ENCODE results near the gene NPTX1.

Gene NPTX1

DNA sequence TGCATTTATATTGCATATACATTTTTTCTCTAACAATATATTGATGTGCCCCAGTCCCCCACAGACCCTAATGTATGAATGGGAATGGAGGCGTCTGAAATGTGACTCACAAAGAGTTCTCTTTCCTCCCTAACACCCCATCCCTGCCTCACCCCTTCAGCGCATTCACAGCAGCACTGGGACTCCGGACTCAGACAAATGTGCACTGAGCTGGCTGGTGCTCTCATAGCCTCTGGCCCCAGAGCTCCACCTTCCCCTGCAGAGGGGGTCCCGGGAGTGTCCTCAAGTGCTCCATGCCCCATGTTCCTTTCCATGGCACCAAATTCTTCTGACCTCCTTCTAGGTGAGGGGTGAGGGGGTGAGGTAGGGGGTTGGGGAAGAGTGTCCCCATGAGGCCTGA, 20.6 kb downstream of the NPTX1 start:
- DNase-seq (ENCODE audit: low read depth): no peak
- TF ChIP-seq, protein P1, sequence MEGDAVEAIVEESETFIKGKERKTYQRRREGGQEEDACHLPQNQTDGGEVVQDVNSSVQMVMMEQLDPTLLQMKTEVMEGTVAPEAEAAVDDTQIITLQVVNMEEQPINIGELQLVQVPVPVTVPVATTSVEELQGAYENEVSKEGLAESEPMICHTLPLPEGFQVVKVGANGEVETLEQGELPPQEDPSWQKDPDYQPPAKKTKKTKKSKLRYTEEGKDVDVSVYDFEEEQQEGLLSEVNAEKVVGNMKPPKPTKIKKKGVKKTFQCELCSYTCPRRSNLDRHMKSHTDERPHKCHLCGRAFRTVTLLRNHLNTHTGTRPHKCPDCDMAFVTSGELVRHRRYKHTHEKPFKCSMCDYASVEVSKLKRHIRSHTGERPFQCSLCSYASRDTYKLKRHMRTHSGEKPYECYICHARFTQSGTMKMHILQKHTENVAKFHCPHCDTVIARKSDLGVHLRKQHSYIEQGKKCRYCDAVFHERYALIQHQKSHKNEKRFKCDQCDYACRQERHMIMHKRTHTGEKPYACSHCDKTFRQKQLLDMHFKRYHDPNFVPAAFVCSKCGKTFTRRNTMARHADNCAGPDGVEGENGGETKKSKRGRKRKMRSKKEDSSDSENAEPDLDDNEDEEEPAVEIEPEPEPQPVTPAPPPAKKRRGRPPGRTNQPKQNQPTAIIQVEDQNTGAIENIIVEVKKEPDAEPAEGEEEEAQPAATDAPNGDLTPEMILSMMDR (IDR thresholded peaks at IDR 0.05; ENCODE audit: control insufficient read depth, extremely low read depth, insufficient read depth): no peak
- peak overlapping the region; percentile 87 for H3K4me3 ChIP-seq (ENCODE audit: low read depth, low read length)

DNA sequence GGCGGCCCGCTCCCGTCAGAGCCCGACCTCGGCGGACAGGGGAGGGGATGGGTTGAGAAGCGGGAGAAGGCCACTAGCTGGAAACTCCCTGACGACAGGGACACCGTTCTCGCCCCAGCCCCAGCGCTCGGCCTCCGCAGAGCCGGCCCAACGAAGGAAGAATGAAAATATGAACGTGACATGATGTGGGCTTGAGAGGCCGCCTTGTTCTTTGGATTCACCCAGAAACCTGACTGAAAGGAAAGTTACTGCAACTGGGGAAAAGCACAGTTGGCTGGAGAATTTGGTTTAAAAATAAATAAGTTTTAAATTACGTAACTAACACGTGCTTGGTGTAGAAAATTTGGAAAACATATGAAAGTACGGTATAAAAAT, 21.1 kb downstream of the NPTX1 start:
- TF ChIP-seq, protein P1 (IDR thresholded peaks at IDR 0.05; ENCODE audit: control insufficient read depth, extremely low read depth, insufficient read depth): no peak
- DNase-seq (ENCODE audit: low read depth): peak; percentile 18

DNA sequence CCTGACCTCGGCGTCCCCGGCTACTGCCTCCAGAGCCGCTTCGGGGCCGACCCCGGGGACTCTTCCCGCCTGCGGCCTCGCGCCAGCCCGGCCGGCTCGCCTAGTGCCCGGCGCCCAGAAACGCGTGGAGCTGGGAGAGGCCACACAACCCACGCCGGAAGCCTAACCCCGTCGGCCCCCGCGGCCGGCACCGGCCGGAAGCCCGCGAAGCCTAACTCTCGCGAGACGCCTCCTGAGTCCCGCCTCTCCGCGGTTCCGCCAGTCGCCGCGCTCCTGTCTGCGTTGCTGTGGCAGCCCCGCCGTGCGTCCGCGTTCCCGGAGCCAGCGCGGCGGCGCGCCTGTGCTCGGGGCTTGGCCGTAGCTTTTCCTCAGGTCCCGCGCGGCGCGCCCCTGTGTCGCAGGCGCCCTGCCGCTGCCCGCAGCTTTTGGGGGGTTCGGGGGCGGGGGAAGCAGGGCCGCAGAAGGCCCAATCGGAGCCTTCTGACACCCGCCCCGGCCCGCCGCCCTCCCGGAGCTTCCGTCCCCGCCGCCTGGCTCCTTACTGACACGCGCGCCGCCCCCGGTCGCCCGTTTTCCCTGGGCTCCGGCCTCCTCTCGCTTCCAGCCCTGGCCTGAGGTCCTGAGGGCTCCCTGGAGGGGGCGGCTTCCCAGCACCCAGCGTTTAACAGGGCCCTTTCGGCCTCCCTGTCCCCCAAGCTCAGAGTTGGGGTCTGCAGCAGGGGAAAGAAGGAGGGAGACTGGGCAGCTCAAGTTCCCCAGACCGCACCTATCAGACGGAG, 21.7 kb downstream of the NPTX1 start:
- DNase-seq (ENCODE audit: low read depth): peak; percentile 83
- TF ChIP-seq, protein P1 (IDR thresholded peaks at IDR 0.05; ENCODE audit: control insufficient read depth, extremely low read depth, insufficient read depth): no peak
- peak overlapping the region; percentile 87 for H3K4me3 ChIP-seq (ENCODE audit: low read depth, low read length)

More for the DNA sequence above, 21.1 kb downstream of the NPTX1 start:
- peak overlapping the region; percentile 87 for H3K4me3 ChIP-seq (ENCODE audit: low read depth, low read length)

DNA sequence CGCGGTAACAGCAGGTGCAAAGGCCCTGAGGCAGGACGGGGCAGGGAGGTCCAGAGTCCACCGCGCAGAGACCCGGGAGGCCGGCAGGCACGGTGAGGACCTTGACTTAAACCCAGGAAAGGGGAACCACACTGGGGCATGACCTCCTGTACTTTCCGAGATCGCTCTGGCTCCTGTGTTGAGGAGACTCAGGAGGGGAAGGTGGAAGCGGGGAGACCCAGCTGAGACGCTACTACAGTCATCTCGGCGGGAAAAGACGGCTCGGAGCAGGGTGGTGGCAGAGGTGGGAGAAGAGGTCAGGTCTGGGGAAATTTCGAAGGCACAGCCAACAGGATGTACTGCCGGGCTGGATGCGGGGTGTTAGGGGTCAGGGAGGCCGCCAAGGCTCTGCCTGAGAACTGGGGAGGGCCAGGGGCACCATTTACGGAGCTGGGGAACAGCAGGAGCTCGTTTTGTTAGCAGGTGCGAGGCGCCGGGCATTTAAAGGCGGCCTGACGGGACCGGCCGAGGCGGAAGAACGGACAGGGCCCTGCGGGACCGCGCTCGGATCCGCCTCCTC, 22.3 kb downstream of the NPTX1 start:
- DNase-seq (ENCODE audit: low read depth): no peak
- H3K4me3 ChIP-seq (ENCODE audit: low read depth, low read length): peak overlapping the region; percentile 87
- TF ChIP-seq, protein P1 (IDR thresholded peaks at IDR 0.05; ENCODE audit: control insufficient read depth, extremely low read depth, insufficient read depth): no peak

DNA sequence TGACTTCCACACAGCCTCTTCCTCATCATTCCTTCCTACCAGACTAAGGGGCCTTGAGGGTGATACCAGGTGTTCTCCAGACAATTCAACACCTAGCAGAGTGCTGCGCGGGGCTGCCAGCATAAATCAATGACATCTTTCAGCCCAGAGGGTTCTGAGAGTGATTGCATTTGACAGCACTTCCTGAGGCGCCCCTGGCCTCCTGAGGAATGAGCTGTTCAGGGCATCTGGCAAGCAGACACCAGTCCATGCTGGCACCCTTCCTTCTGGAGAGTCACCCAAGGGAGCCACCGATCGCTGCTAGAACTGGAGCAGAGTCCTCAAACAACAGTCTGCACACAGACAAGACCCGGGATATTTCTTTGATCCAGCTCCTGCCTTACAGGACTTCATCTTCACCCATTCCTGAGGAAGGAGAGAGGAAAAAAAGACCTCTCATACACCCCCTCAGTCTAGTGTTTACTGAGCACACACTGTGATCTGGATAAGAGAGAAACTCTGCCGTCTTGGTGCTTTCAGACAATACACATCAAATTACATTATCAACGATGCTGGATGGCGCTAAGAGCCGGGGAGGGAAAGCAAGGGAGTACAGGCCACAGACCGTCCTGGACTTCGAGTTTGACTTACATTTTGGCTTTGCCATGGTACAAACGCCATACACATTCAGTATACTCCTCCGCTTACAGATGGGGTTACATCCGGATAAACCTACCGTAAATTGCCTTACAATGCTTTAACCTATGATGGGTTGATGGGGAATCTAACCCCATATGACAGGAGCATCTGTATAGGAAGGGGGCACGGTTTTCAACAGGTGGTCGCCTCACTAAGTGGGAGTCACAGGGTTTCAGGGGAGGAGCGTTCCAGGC, 23.0 kb downstream of the NPTX1 start:
- peak overlapping the region; percentile 87 for H3K4me3 ChIP-seq (ENCODE audit: low read depth, low read length)
- no peak for DNase-seq (ENCODE audit: low read depth)
- TF ChIP-seq, protein P1 (IDR thresholded peaks at IDR 0.05; ENCODE audit: control insufficient read depth, extremely low read depth, insufficient read depth): no peak

DNA sequence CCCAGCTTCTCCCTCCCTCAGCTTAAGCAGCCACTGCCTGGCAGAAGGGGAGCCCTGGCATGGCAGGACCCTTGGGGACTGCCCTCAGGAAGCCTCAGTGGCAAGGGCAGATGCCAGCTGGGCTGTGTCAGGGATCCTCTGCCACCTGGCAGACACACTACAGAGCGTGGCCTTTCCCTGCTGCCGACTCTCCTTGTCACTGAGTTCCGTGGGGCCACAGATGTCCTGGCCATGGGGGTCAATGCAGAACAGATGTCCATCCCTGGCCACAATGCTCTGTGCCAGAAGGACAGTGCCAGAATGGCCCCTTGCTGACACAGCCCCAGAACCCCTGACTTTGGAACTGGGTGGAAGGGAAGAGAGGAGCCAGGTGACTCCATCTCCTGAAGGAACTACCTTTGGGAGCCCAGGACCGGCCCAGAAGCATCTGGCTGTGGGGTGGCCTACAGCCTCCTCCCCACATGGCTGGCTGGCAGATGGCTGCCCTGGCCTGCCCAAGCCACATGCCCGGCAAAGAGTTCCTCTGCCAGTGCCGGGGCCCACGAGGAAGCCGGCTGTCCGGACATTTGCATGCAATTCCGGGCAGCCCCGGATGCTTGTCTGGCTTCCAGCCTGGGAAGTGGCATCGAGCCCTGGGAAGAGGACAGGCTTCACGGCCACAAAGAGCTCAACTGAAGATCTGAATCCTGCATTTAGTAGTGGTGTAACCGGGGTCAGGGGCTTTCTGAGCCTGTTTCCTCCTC, 24.1 kb downstream of the NPTX1 start:
- H3K4me3 ChIP-seq (ENCODE audit: low read depth, low read length): no peak overlapping the region
- DNase-seq (ENCODE audit: low read depth): no peak
- TF ChIP-seq, protein P1 (IDR thresholded peaks at IDR 0.05; ENCODE audit: control insufficient read depth, extremely low read depth, insufficient read depth): no peak
